CD4-positive, alpha-beta T cell treated with Interleukin-10 for 1 hour (primary cell): ENCODE data around the gene AKNAD1.

Experiments
- DNase-seq: peaks from one replicate; pipeline ENCODE4 v3.0.0-alpha.2; 2020

The AKNAD1 gene

DNA sequence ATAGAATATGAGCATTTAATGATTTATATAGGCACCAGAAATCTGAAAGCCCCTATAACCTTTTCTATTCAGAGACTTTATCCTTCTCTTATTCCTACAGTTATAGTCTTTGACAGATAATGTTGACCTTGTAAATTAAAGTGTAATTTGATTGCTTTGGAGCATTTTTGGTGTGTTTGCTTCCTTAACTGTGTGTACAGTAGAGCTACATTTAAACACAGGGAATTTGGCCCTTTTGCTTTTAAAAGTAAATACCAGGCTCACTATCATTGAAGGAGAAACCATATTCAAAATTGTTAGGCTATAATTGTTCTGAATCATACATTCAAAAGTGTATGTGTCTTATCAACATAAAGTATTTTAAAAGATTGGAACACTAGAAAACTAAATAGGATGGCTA lies 77.4 kb downstream of the AKNAD1 start:
- no peak for DNase-seq

DNA sequence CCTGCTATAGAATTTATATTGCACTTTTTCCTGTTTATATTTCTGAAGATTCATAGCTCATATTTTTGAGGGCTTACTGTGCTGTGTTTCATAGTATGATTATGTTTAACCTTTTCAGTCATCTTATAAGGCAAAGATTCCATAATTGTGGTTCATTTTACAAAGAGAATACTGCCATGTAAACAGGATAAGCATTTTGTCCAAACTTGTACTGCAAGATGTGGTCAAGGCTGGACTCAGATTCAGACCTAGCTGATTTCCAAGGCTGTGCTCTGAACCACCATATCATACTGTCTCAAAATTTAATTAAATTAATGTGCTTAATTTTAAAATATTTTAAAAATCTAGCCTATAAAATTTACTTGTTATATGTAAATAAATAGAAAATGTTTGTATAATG lies 79.1 kb downstream of the AKNAD1 start:
- no peak for DNase-seq

DNA sequence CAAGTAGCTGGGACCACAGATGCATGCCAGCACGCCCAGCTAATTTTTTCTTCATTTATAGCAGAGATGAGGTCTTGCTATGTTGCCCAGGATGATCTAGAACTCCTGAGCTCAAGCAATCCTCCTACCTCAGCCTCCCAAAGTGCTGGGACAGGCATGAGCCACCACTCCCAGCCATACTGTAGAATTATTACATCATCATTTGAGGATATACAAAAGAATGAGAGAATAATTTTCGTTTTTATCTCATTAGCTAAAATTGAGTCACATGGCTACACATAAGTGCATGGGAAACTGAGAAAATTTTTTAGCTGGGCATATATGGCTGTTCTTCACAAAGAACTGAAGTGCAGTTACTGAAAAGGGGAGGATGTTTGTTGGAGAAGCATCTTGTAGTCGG lies 89.2 kb downstream of the AKNAD1 start:
- DNase-seq: no peak

DNA sequence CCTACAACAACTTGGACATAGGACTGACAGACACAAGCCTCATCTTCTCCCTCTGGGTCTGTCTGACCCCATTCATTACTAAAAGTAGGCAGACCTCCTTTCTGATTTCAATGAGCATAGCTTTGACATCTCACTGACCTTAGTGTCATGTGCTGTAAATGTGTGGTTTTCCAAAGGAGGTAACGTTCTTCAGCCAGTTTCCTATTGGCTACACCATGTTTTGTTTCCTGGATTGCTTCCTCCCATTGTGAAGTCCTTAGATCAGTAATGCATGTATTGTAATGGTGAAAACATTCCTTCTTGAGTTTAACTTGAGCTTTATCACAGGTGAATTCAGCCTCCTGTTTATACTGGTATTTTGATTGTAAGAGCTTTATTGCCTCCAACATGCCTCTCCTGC lies 89.8 kb downstream of the AKNAD1 start:
- DNase-seq: no peak
